GM12872 (cell line): ENCODE data around the gene DHFR2.

ENCODE experiments used
- TF ChIP-seq, protein P1 (sequence below): IDR thresholded peaks from 3 replicates; pipeline ENCODE4 v1.5.1; 2011; ENCODE audit warnings: low read depth, mild to moderate bottlenecking, low read length, moderate library complexity; ENCODE audit not compliant: insufficient read depth

The DHFR2 gene

DNA sequence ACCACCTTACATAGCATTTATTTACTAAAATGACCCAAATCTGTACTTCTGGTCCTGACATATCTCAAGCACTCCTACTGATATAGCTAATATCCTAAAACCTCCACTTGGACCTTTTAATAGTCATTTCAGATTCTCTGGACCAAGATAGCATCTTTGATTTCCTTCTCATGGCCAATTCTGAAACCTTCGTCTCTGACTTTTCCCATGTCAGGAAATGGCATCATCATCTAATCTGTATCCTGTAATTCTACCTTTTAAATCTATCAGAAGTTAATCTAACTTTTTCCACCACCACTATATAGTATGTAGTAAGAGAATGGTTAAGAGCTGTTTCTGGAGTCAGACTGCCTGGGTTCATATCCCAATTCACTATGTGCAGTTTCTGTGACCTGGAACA is 50.5 kb downstream of the DHFR2 start:
- TF ChIP-seq, protein P1, sequence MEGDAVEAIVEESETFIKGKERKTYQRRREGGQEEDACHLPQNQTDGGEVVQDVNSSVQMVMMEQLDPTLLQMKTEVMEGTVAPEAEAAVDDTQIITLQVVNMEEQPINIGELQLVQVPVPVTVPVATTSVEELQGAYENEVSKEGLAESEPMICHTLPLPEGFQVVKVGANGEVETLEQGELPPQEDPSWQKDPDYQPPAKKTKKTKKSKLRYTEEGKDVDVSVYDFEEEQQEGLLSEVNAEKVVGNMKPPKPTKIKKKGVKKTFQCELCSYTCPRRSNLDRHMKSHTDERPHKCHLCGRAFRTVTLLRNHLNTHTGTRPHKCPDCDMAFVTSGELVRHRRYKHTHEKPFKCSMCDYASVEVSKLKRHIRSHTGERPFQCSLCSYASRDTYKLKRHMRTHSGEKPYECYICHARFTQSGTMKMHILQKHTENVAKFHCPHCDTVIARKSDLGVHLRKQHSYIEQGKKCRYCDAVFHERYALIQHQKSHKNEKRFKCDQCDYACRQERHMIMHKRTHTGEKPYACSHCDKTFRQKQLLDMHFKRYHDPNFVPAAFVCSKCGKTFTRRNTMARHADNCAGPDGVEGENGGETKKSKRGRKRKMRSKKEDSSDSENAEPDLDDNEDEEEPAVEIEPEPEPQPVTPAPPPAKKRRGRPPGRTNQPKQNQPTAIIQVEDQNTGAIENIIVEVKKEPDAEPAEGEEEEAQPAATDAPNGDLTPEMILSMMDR: no peak

GRCh38 chr3:94011233-94011711 is 51.4 kb downstream of the DHFR2 start:
- TF ChIP-seq, protein P1: no peak

DNA sequence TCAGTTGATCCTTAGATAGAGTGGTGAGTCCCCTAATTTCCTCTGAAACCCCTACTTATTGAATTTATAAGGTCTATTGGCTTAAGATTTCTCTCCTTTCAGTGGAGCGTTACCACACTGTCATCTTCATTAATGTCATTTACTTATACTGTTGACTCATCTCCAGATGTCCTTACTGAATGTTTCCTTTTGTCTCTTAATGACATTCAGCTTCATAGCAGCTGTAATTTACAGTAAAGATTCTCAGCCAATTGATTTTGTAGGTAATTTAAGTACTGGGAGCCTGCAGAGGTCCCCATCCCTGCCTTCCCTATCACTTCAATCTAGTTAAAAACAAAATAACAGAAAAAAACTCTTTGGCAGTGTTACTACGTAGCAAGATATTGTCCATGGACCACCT is 53.1 kb downstream of the DHFR2 start:
- TF ChIP-seq, protein P1: no peak

DNA sequence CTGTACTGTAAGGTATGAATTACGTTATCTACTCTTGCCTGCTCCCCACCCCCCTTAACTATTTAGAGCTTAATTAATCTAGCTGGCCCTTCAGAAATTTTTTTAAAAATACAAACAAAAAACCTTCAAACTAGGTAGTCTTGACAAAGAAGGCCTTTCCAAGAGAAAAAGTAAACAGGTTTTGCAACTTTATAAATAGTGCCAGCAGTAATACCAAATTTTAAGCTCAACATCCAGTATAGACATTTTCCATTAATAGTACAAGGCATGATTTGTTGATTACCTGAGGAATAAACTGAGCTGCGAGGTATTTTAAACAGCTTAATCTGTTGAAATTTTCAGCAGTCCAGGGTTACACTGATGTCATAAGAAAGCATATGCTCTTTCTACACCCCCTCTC is 54.5 kb downstream of the DHFR2 start:
- TF ChIP-seq, protein P1: no peak
